ENCODE results near the gene NAT9.

The NAT9 gene, protein sequence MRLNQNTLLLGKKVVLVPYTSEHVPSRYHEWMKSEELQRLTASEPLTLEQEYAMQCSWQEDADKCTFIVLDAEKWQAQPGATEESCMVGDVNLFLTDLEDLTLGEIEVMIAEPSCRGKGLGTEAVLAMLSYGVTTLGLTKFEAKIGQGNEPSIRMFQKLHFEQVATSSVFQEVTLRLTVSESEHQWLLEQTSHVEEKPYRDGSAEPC

DNA sequence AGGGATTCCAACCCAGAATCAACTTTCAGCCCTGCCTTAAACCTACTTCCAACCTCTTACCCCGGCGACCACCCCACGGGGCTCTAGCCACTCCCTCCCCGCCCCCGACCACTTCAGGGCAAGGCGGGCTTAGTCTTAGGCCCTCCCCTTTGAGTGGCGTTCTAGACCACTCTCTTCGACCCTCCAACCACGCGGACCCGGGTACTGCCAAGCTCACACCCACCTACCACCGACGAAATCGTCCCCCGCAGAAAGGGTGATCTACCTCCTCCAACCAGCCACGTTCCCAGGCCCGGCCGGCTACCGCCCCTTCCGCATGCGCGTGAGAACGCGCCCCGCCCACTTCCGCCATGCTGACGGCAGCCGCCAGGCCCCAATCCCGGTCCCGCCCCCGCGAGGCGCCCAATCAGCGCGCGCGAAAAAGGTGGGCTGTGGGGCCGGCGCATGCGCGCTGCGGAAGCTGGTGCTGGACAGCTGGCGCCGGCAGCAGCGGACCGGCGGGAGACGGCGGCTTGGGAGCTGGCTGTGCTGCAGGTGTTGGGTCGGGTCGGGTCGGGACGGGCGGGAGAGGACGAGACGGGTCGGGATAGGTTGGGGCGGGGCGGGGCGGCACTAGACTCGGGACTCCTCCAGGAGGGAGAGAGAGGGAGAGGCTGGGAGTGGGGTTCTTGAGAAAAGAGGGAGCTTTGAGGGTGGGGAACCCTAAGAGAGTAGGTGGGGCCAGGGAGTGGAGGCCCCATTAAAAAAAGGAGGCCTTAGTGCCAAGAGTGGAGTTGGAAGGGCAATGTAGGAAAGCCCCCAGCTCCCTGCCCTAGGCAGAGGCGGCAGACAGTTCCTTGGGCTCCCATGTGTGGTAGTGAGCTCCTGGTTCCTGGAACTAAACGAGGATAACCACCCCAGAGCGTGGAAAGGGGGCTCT lies at the start of gene NAT9:
NAT9 (minus strand) TSS at position 302 of the 919 bp plus-strand sequence. CDS start 647 bp downstream, outside the sequence.
- peak; percentile 97 for DNase-seq

DNA sequence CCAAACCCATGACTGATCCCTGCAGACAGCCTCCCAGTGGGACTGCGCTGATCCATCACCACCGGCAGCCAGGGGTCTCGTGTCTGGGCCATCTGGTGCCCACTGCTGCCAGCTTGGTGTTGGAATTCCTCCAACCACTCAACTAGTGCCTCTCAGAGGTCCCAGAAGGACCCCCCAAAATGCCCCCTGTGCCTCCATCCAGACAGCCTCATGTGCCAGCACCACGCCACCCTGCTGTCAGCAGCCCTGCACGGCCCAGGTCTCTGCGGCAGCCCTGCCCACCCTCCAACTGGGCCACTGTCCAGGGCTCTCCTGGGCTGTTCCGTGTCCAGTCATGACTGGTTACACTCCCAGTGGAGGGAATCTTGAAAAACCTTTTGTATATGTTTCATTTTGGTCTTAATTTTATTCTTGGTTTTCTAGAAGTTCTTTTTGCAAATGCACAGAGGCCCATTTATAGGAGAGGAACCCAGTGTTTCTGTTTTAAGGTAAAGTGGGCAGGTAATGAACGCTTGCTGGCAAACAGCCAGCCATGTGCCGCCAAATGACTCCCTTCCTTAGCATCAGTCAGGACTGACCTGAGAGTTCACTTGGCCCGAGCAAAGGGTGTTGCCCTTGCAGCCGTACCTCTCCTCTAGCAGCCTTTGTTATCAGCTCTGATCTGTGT lies 48.9 kb upstream of the NAT9 start:
- DNase-seq = no peak

DNA sequence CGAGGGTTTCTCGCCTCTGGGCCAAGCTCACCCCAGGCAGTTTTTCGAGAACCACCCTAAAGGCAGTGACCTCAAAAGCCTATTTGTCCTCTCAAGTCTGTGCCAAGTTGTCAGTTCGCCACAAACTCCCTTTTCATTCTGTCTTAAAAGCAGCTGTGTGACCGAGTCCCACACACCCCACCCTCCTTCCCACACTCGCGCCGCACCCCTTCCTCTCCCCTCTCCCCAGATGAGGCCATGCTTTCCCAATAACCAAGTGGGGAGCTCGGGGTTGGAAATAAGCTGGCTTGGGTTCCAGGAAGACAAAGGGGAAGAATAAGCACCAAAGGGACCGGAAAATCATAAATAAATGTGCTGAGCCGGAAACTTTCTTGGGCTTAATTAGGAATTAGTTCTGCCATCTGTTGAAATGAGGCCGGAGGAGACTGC lies 46.8 kb upstream of the NAT9 start:
- DNase-seq = no peak

- DNase-seq = no peak
These were observed 46.3 kb upstream of the NAT9 start for GRCh38 chr17:74822335-74822938.

- no peak for DNase-seq
These were observed 45.6 kb upstream of the NAT9 start for GRCh38 chr17:74821655-74822334.

DNA sequence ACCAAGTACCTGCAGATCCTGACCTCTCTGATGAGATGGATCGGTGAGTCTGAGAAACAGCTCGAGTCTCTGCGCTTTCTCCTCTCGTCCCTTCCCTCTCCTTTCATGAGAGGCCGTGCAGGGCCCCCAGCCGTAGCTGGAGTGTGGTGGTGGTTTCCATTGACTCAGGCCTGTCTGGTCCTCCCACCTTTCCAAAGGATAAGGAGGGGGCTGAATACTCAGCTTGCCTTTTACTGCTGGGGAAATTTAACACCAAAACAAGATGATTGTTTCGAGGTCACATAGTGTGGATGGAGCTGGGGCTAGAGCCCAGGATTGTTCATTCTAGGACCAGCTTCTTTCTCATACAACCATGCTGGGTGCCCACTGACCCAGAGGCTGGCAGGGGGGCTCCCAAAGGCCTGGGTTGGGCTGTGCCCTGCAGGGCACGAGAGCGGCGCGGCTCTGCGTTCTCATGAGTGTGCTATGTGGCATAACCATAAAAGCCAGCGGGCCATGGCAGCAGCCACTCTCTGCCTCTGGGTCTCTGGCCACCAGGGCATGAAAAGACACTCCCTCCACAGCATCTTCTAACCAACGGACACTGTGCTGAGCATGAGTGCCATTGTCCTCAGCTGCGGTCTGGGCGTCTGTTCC lies 43.8 kb upstream of the NAT9 start:
- no peak for DNase-seq

DNA sequence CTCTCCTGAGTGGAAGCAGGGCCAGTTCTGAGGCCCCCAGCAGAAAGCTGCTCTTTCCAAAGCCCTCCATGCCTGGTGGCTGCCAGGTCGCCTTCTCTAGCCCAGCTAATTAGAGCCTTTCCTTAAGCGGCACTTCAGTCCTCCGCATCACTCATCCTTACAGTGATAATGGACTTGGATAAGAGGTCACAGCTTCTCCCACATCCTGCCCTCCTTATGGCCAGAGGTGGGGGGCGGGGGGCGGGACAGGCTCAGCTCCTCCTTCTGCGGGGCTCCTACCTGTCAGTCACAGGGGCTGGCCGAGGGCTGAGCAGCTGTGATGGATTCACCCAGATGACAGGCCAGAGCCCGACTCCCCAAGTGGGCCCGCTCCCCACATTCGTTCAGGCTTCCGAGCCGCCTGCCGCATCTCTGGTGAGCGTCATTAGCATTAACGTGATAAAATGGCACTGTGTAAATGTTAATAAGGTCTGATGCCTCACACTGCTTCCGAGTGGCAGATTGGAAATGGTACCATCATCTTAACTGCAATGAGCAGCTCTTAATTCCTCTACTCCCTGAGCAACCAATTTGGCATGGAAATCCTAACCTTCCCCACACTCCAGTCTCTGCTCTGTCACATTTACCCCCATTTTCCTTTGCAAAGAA lies 42.3 kb upstream of the NAT9 start:
- DNase-seq = no peak

DNA sequence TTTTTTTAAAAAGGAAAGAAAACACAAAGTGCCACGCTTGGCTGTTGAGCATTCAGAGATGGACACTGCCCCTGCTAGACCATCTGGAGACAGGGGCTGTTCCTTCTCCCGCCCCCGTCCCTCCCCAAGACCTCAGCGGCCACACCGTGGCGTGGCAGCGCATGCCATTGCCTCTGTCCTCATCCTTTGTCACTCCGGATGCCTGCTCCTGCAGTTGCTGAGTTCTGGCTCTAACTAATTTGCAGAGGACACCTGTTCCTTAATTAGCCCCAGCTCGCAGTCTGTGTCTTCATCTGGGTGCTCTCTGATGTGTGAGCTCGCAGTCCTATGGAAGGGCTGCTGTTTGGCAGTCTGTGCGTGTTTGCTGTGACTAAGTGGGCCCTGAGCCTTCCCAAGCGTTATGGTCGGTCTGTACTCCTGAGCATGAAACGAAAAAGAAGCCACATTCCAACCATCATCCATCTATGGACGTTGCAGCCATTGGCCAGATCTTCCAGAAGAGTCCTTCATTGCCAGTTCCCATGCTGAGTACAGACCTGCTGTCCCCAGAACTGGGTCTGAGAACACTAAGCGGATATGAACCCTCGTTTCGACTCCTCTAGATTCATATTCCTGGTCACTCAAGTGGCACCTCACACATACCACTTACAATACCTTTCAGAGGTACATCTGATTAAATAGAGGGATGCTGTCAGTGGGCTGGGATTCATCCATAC lies 40.9 kb upstream of the NAT9 start:
- DNase-seq = no peak

DNA sequence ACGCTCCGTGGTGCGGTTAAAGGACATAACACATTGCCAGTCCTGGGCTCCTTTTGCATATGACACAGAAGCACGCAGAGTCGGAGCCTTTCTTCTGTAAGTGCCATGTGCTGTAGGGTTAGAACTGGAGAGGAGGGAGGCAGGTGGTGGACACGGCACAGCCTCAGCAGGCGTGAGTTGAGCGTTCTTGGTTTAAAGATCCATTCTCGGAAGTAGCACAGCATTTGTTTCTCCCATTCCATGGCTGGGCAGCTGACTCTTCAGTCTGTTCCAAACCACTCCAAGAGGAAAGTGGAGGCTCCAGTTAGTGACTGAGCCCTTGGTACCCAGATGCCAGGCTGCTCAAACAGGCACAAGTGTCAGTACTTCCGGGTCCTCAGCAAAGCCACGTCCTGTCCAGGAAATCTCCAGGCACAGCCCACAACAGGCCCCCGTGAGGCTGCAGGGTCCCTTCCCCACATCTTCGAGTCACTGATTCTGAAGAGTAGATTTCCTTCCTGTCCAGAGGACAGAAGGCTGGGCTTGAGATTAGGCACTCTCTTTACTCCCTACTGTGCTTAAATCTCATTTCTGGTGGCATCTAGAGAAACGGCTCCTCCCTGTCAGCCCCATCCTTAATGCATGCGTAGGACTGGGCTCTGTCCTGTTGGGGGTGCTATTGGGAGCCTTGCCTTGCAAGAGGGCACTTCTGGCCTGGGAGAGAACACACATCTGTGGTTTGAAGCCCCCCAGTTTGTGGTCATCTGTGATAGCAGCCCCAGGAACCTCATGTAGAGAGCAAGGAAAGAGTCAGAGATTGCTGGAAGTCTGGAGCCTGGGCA lies 39.6 kb upstream of the NAT9 start:
- peak in 1 of 2 experiments; percentile 11 for DNase-seq

DNA sequence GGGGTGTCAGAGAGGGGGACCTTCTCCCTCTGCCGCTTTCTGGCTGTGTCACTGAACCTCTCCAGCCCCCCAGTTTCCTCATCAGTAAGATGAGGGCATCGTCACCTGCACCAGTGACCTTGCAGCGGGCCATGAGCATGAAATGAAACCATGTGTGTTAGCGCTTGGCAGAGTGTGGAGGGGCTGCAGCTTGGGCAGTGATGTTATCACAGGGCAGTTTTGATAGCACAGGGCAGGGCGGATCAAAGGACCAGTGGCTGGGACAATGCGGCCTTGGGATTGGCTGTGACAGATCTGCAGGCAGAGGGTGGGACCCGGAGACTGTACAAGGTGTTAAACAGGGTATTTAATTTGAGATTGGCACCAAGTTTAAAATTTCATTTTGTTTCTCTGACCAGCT lies 38.9 kb upstream of the NAT9 start:
- no peak for DNase-seq

DNA sequence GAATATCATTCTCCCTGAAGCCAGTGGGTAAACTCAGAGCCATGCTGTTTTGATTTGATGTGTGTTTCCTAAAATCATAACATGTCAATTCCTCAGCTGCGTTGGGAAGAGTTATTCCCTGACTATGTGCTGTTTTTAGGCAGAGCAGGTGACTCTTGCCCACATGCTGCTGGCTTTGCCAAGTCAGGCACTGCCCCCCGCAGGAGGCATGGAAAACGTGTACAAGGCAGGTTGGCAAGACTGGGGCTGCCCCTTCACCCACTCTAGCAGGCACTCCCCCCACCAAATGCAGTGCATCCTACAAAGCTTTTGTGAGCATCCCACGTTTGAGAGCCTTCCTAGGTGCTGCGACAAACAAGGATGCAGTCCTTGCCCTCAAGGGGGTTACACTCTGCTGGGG lies 38.3 kb upstream of the NAT9 start:
- DNase-seq = no peak

GRCh38 chr17:74812109-74813009 lies 36.2 kb upstream of the NAT9 start:
- no peak for DNase-seq

DNA sequence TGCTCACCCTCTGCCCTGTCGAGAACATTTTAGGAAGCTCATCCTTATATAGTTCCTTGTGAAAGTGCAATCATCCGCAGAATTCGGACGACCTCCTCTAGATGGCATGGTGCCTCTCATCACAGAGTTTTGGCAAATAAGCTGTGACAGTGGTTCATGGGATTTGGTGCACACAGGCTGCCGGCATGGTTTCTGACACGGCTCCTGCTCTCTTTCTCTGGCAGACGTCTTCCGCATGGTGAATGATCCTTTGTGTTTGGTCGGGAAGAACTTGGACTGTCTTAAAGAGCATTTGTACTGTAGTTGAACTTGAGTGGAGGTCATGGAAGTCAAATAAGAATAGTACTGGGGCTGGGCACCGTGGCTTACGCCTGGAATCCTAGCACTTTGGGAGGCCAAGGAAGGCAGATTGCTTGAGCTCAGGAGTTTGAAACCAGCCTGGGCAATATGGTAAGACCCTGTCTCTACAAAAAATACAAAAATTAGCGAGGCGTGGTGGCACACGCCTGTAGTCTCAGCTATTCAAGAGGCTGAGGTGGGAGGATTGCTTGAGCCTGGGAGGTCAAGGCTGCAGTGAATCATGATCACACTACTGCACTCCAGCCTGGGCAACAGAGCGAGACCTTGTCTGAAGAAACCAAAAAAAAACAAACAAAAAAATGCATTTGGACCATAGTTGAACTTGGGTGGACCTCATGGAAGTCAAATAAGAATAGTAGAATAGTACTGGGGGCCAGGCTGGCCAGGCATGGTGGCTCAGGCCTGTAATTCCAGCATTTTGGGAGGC lies 34.7 kb upstream of the NAT9 start:
- no peak for DNase-seq

DNA sequence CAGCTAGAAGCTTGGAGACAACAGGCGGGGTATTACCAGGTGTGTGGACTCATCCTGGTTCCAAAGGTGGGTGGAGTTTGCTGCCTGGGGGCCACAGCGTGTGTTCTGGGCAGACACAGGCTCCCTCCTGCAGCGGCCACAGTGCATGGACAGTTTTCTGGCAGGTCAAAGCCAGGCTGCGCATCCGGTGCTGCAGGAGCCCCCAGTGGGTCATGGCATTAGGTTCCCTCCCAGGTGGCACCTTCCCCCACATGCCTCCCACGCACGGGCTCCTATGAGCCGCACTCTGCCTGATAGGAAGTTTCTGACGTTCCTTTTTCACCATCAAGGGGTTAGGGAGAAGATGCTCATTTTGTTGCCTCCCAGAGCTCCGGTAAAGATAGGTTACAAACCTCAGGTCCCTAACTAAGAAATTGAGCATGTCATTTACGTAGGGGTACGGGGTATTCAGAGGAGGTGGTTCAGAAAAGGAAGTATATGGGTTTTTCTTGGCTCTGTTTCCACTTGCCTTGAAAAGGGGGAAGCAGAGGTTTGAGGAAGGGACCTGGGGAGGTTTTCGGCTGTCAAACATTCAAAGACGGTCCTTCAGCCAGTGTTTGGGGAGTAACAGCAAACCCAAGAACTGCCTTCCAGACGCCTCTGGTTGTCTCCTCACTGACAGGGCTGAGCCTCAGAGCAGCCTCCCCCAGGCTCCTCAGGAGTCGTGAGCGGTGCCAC lies 32.7 kb upstream of the NAT9 start:
- peak in 1 of 2 experiments; percentile 45 for DNase-seq

DNA sequence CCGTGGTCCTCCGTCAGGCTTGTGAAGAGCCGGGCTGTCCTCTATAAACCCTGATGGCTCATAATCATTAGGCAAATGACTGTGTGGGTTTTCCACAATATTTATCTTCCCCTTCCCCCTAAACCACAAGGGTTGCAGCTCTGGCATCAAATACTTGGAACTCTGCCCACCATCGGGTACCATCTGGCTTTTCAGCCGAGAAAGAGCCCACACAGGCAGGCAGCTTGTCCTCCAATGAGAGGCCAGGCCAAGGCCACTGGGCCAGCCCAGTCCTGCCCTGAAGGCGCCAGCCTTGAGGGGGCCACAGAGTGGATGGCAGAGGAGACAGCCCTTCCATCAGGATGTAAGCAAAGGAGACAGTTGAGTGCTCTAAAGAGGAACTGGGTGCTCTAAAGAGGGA lies 31.8 kb upstream of the NAT9 start:
- peak in 1 of 2 experiments; percentile 22 for DNase-seq

DNA sequence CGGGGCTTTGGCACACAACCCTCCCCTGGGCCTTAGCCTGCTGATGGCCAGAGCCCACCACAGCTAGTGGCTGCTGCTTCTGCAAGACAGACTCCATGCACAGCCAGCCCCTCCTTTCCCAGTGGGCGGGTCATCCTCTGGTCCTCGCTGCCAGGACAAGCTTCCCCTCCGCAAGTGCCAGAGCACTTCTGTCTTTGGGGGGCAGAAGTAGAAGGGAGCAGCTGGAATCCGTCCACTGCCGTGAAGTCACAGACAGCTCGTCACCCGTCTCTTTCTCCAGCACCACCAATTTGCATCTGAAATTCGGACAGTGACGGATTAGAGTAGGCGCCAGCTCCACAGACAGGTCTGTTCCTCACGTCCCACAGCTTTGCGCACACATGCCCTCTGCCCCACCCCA lies 31.3 kb upstream of the NAT9 start:
- no peak for DNase-seq

DNA sequence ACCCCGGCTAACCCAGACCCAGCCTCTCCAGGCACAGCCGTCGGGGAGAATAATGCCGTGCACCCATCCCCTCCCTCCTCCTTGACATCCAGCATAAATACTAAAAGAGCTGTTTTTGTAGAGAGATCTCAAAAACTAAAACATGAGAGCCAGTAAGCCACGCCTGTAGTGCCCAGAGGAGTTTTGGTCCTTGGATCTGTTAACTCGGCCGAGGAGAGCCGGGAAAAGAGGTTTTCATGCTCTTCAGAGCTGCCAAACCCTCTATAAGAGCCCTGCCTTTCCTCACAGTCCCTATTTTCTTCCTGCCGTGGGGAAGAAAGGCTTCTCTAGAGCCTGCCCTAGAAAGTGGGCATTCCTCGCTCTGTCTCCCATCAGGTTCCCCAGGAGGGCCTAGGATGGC lies 30.2 kb upstream of the NAT9 start:
- no peak for DNase-seq
